ENCODE measurements around the gene NEUROG1. TPM values are rescaled to one million over a fixed set of nuclear protein-coding genes. Genes with fewer than 3 reads are reported as not detected.

The NEUROG1 gene
- total and polyA plus RNA-seq, 10 of the 15 experiments (the other 5 are each of a cell fraction or from before 2014, with no cell fraction given) = not detected

DNA sequence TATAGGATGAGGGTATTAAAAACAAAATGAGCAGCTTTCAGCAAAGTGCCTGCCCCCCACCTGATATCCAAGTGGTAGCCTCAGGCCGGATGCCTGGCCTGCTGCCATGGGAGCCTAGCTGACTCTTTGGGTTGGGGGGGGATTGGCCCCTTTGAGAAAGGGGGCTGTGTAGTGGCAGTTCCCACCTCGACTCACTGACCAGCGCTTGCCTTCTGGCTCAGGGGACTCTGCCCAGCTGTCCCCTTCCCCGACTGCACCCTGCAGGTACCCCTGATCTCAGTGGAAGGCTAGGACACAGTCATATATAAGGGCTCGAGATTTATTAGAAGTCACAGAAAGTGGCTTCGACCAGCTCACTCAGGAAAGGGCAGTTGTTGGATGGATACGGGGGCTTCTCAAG is 1.5 kb upstream of the NEUROG1 start:
- no peaks in the 10 kb centered on the region for H3K4me1 ChIP-seq (ENCODE audit: control insufficient read depth, insufficient read depth, low read length)
- POLR2A ChIA-PET = no interaction called here
- no peak overlapping the region for H3K4me2 ChIP-seq (ENCODE audit: control insufficient read depth, insufficient read depth)
- H2AFZ ChIP-seq (ENCODE audit: control insufficient read depth, low read depth, low read length) = no peak overlapping the region
- RAD21 ChIA-PET (ENCODE audit: unreplicated experiment) = no interaction called here
- CTCF ChIA-PET = interaction anchor here (1.3 to 1.7 kb wide), 2 partner anchors 14 to 24 kb away, joined by 3 to 7 read pairs; no protein-coding TSS in a partner anchor
- intact Hi-C loops (cut with micrococcal nuclease; ENCODE audit: unreplicated experiment) (no loop called here), in situ Hi-C loops (cut with MboI) (no loop called here)
- SMC1A ChIA-PET (ENCODE audit: uncharacterized antibody, unreplicated experiment) = interaction anchor here (0.6 kb wide), 1 partner anchor 1783 kb away, joined by 3 read pairs; no protein-coding TSS in a partner anchor
- peaks cover 9 to 11% of the 10 kb centered on the region in 2 experiments for H3K27me3 ChIP-seq (replicated peaks in 1 of 2; ENCODE audit: control insufficient read depth in 2 of 2, insufficient read depth in 2 of 2, low read length in 1 of 2)
- no peak overlapping the region for H3K9ac ChIP-seq (ENCODE audit: control insufficient read depth, insufficient read depth, low read length)
- H3K79me2 ChIP-seq (ENCODE audit: control insufficient read depth, insufficient read depth, low read length) = no peaks in the 10 kb centered on the region
- FAIRE-seq (no peak), DNase-seq (ENCODE audit: low read depth, low spot score) (no peak), ATAC-seq (no peak)
- no peaks in the 10 kb centered on the region for H4K20me1 ChIP-seq (ENCODE audit: control insufficient read depth, insufficient read depth)
- 35% methylated on average over 7 of the region's 7 CpGs for WGBS (ENCODE audit: insufficient coverage, insufficient replicate concordance, low lambda C conversion rate, missing lambda C conversion rate)
- no peak overlapping the region for H3K4me3 ChIP-seq
- no peak overlapping the region for H3K27ac ChIP-seq (ENCODE audit: control insufficient read depth, insufficient read depth)
- no peaks in the 10 kb centered on the region; the same call in 2 of the 3 replicates for H3K9me3 ChIP-seq (replicated peaks; ENCODE audit: control insufficient read depth, insufficient read depth, low read length)
- TF ChIP-seq NFYA (IDR thresholded peaks at IDR 0.05; ENCODE audit: borderline replicate concordance, low read depth, low read length) (no peak), IRF5 (IDR thresholded peaks at IDR 0.05; ENCODE audit: borderline replicate concordance) (no peak), TARDBP (IDR thresholded peaks at IDR 0.05; ENCODE audit: borderline replicate concordance) (no peak), KDM1A (IDR thresholded peaks at IDR 0.05; ENCODE audit: borderline replicate concordance) (no peak), SP1 (IDR thresholded peaks at IDR 0.05; ENCODE audit: low read depth, low read length) (no peak), ZNF687 (IDR thresholded peaks at IDR 0.05) (no peak), FOXM1 (IDR thresholded peaks at IDR 0.05; ENCODE audit: low read depth, low read length) (no peak)
- TF ChIP-seq, protein P1, sequence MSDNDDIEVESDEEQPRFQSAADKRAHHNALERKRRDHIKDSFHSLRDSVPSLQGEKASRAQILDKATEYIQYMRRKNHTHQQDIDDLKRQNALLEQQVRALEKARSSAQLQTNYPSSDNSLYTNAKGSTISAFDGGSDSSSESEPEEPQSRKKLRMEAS (IDR thresholded peaks at IDR 0.05; ENCODE audit: low read depth, low read length) = no peak
- no TSS peak for BruUV-seq (replicated peaks)
- no peaks in the 10 kb centered on the region for H3K36me3 ChIP-seq (ENCODE audit: control insufficient read depth in 2 of 2, insufficient read depth in 2 of 2, low read length in 1 of 2)

Data from GM12878 (cell line).